Renal pelvis (tissue), 12 donors: ENCODE results near the gene ASIC2. TPM values are rescaled to one million over a fixed set of nuclear protein-coding genes. Genes with fewer than 3 reads are reported as not detected.

ENCODE experiments used
- DNase-seq: peaks from one replicate; pipeline ENCODE4 v3.0.0-alpha.2; 2013
- long read RNA-seq, 16 experiments: transcript quantifications; one replicate each; lab custom pipeline, GENCODE V29; 2026
- polyA plus RNA-seq, 3 donors: library from polyadenylated mRNA; unstranded; fragments of 120-200 nt; gene quantifications; one replicate each; pipeline ENCODE4 v1.2.1, GENCODE V29; 2013; ENCODE audit not compliant: insufficient read length in 3 of 3

The ASIC2 gene
- 1 to 10 TPM; 2.3 to 4.1 (median 3.2) TPM for polyA plus RNA-seq
- long read RNA-seq, donor 1, partial matches to known transcripts = 0 of 2 reads
- long read RNA-seq, donor 1, other reads (novel, unspliced or antisense) = 0 of 2 reads
- long read RNA-seq, donor 2, partial matches to known transcripts = 0 of 1 reads
- long read RNA-seq, donor 2, other reads (novel, unspliced or antisense) = 0 of 1 reads
- long read RNA-seq, donor 3, partial matches to known transcripts = 0 of 1 reads
- long read RNA-seq, donor 3, other reads (novel, unspliced or antisense) = 0 of 1 reads
- long read RNA-seq, donor 4 = 0 reads
- long read RNA-seq, donor 5 = 0 reads
- long read RNA-seq, donor 6, partial matches to known transcripts = 0 of 1 reads
- long read RNA-seq, donor 6, other reads (novel, unspliced or antisense) = 0 of 1 reads
- long read RNA-seq, donor 7 = 0 reads
- long read RNA-seq, donor 8 = 0 reads
- long read RNA-seq, donor 9 = 0 reads
- long read RNA-seq, donor 10, partial matches to known transcripts = 0 of 1 reads
- long read RNA-seq, donor 10, other reads (novel, unspliced or antisense) = 0 of 1 reads
- long read RNA-seq, donor 11, partial matches to known transcripts = 0 of 1 reads
- long read RNA-seq, donor 11, other reads (novel, unspliced or antisense) = 0 of 1 reads
- long read RNA-seq, donor 12, partial matches to known transcripts = 0 of 1 reads
- long read RNA-seq, donor 12, other reads (novel, unspliced or antisense) = 0 of 1 reads
- long read RNA-seq, donor 13, partial matches to known transcripts = 0 of 1 reads
- long read RNA-seq, donor 13, other reads (novel, unspliced or antisense) = 0 of 1 reads
- long read RNA-seq, donor 14 = 0 reads
- long read RNA-seq, donor 15 = 0 reads
- long read RNA-seq, donor 16 = 0 reads

DNA sequence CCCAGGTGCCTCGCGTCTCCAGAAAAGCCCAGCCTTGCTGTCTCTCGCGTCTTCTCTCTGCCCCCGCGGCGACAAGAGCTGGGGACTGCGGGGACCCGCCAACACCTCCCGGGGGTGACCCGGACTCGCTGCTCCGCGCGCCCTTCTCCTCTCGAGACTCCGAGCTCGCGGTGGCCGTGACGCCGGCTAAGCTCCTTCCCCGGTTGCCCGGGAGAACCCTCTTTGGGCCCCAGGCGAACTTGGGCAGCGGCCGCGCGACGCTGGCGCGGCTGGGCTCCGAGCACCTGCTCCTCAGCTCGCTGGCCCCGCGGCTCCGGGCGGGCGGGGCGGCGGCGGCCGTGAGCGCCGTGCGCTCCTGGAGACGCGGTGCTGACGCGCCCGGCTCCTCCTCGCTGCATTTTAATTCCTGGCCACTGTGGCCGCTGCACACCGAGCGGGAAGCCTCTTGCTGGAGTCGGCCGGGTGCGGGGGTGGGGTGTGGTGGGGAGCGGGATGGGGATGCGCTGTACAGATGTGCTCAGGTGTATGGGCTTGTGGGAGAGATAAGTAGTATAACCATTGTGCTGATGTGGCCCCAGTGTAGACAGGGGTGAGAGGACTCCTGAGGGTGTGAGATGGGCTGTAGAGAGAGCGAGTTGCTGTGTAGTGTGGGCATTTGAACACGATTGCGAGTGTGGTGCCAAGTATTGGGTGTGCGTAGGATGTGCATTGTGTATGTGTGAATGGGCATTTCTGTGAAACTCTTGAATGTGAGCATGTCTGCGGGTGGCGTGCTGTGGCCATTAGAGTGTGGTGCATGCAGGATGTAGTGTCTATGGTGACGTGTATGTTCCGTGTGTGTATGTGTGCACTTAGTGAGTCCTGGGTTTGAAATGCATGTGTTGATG lies at the start of gene ASIC2:
TSS of gene ASIC2 (minus strand) at position 315 of the 887 bp plus-strand sequence.
- peak; percentile 51 for DNase-seq

DNA sequence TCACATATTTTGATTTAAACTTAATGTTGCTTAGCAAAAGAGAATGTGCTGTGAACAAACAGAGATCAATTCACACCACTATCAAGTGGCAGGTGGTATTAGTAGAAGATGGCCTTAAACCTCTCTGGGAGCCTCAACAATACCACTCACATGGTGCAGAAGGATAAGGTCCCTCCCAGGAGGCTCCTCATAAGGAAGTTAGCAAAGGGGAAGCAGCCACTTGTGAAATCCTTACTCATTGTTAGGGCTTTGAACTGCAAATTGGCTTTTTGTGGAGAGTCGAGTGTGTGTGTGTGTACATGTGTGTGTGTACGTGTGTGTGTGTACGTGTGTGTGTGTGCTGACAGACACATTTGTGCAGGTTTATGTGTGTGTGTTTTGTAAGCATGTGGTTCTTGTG lies 48.9 kb upstream of the ASIC2 start:
- DNase-seq = no peak

DNA sequence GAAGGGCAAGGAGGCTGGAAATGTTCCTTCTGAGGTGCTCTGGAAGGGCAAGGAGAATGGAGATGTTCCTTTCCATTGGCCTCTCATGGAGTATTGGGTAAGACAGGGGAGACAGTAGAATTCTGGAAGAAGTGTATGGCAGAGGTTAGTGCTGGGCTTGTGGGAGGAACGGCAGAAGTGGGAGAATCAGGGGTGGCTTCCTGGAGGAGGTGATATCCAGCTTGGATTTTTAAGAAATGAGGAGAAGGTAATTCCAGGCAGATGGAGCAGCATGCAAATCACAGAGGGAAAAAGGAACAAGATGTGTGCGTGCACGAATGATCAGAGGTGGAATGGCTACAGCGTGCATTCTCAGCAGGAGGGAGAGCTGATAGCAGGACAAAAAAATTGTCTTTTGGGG lies 45.1 kb upstream of the ASIC2 start:
- DNase-seq = no peak

DNA sequence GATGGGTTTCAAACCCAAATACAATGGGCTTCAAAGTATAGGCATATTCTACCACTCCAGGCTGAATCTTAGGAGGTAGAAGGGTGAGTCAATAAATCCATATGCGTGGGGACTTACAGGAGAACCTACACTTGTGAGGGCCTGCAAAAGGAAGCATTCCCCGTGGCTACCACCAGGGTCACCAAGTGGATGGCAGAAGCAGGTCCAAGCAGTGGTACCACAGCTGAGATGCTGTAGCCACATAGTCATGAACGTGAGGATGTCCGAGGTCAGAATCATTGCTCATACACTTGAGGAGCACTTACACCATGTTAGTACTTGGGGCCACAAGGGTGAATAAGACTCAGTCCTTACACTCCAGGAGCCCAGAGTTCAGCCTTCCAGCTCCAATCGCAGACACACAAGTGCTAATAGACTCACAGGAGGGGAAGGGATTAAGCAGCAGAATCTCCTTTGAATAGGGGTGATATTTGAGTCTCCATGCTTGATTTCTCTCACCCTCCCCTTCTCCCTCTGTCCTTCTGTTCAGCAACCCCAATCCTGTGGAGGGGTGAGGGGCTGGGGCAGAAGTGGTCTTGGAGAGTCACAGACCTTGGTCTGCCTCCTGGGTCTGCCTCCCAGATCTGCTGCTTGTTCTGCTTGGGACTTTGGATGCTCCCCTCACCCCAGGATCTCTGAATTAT lies 42.5 kb upstream of the ASIC2 start:
- no peak for DNase-seq

DNA sequence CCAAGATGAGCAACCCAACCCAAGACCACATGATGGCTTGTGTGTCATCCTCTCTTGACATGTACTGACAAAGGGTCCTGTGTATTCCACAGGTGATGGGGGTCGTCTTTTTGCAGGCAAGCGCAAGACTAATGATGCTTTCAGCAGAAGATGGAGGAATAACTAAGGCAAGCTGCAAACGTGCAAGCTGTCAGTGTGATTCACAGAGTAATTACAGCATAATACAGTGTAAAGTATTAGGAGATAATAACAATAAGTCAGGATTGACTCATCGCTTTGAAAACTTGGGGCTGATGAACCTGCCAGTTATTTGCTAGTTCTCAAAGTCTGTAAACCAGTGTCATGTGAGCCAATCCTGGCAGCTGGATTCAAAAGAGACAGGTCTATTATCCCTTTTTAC lies 41.6 kb upstream of the ASIC2 start:
- no peak for DNase-seq

DNA sequence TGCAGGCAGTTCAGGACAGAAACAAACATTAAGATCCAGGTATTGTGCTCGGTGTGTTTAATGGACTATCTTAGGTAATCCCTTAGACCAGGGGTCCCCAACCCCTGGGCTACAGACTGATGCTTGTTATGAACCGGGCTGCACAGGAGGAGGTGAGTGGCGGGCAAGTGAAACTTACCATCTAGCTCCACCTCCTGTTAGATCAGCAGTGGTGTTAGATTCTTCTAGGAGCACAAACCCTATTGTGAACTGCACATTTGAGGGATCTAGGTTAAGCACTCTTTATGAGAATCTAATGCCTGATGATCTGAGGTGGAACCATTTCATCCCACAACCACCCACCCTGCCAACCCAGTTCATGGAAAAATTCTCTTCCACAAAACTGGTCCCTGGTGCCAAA lies 37.8 kb upstream of the ASIC2 start:
- no peak for DNase-seq

DNA sequence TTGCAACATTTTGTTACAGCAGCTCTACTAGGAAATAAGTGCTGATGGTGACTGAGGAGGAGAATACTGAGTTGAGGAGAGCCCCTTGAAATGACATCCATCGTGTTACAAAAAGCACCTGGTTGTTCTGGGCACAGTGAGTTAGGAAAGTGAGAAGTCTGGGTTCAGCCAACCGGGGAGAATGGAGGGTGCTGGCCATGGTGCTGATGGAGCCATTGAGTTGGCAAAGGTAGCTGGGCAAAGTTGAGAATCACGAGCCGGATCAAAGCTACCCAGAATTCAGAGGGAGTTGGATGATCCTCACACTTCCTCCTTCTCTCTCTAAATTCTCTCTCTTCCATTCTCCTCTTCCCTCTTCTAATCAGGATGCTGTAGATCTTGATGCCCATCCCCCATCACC lies 35.0 kb upstream of the ASIC2 start:
- peak; percentile 52 for DNase-seq

DNA sequence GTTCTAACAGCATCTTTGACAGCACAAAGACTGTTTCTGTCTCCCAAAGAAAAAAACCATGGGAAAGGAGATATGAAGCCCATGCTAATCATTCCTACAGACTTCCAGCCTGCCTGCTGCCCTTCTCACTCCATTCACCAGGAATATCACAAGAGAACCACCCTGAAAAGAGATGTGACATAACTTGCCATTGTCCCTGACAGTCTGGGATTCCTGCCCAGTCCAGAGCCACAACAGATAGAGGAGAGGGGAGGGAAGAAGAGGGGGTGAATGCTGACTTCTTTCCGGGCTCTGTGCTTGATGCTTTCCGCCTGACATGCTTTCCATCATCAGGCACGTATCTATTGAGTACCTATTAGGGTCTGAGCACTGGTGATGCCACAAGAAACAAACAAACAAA lies 31.6 kb upstream of the ASIC2 start:
- no peak for DNase-seq

DNA sequence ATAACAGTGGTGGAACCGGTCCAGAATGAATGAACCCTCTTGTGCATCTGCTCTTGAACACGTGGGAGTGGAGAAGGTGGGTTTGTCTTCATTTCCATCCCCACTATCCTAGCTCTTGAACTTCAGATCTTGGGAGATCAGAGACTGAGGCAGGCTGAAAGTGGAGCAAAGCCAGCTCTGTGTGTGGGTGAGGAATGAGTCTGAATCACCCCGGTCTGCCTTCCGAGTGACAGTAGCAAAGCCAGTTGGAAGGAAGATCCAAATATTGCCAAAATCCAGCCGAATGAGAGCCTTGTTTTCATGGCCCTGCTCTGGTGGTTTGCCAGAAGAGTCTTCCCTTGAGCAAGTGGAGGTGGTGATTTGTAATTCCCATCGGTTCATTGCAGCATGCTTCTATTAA lies 29.0 kb upstream of the ASIC2 start:
- DNase-seq = no peak

DNA sequence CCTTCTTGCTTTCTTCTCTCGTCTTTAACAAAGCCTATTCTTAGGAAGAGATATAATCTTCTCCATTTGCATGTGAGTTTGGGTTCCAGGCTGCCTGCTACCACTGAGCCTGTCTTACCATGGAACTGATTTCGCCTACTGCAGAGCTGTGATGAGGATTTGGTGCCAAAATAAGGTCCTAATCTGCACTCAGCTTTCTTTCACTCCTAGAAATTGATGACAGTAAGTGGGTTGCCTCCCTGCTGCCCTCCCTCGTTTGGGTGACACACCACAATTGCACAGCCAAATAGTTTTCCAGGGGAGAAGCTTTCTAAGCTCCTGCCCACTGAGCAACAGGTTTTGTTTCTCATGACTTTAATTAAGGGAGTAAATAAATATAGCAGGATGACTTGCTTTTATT lies 25.1 kb upstream of the ASIC2 start:
- no peak for DNase-seq

DNA sequence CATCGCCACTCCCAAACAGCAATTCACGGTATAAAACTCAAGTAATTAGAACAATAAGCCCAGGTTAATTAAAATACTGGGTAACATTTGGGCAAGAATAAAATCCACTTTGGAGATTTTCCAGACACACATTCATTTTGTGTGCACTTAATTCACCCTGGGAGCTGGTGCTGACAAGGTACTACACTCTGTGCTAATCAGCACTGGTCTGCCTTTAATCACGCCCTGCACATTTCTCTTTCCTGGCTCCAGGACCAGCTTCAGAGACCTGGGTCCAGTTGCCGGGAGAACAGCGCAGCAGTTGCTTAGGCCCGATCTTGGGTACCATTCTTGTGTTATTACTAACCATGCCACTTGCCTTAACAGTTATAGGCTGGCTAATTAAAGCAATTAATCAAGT lies 23.7 kb upstream of the ASIC2 start:
- DNase-seq = no peak

DNA sequence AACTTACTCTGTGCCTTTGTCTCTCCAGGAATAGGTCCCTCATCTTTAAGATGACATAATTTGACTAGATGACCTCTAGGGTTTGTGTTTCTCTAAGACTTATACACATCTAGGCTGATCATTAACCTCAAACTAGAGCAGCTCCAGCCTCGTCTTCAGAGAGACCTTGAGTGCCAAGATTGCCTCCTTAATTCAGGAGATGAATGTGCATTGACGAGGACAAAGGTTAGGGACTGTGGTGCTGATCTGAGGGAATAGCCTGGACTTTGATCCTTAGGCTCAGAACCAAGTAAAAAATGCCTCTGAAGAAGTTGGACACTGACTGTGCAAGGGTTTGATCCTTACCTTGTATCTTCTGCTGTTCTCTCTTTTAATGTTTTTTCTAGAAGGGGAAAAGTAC lies 17.2 kb upstream of the ASIC2 start:
- DNase-seq = no peak

DNA sequence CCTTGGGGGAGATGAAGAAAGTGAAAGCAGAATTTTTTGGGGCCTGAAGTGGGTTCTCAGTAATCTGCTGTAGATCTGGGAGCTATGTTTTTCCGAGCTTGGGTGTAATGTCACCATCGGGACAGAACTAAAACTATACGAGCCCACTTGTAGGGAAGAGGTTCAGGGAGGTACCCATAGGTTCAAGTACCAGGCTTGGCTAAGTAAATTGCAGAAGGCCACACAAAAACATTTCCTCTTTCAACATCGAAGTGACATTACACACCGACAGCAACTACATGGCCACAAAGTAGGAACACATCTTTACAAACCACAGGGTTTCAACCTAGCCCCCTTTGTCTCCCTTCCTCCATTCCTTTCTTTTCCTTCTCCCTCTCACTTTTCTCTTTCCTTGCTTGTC lies 10.2 kb upstream of the ASIC2 start:
- DNase-seq = no peak

DNA sequence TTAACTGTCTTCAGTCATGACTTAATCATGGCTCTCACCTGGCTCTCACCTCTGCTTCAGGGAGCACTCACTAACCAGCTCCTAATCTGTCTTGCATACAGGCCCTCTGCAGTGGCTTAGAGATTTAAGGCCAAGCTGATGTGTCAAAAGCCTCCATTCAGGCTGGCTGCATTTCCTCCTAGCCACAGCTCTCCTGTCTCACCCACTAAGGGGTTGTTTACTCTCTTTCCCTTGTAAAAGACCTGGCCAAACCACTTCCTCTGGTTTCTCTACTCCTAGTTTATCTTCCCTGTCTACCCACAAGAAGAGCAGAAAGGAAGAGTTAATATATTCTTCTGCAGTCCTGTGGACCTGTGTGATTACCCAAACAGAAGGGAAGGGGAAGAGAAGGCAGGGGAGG lies 9.3 kb upstream of the ASIC2 start:
- DNase-seq = no peak

DNA sequence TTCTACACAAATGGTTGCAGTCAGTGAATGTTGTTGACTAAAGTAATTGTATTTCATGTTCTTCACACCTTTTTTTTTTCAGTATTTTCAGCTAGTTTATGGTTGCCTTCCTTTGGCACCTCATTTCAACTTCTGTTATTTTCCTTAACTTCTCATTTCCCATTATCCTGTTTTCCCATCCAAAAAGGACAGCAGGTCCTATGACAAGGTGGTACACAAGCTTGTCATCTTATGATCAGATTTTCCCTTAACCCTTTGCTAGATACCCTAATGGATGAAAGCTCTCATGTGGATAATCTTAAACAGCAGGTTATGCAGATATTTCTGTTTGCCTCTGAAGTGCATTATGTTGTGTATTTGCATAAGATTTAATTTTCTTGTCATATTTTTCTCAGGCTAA lies 7.1 kb upstream of the ASIC2 start:
- no peak for DNase-seq

DNA sequence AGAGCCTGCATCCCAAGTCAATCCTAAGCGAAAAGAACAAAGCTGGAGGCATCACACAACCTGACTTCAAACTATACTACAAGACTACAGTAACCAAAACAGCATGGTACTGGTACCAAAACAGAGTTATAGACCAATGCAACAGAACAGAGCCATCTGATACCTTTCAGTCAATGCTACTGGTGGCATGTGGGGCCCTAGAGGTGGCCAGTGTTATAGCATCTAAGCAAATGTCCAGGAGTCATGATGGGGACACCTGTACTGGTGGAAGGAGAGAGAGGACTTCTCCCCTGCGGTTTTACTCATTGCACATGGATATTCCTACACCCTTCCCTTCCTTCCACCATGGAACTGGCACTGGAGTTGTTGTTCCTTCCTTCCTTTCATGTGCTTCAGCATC lies 6.0 kb upstream of the ASIC2 start:
- no peak for DNase-seq

DNA sequence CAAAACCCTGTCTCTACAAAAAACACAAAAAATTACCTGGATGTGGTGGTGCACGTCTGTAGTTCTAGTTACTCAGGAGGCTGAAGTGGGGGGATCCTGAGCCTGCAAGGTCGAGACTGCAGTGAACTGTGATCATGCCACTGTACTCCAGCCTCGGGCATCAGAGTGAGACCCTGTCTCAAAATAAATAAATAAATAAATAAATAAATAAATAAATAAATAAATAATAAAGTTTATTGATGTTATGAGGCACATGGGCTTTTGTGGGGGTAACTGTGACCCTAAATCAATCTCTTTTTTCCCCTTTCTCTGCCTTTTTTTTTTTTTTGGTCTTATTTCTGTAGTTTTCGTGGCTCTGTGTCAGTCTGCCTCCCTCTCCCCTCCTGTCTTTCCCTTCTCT lies 4.5 kb upstream of the ASIC2 start:
- no peak for DNase-seq

DNA sequence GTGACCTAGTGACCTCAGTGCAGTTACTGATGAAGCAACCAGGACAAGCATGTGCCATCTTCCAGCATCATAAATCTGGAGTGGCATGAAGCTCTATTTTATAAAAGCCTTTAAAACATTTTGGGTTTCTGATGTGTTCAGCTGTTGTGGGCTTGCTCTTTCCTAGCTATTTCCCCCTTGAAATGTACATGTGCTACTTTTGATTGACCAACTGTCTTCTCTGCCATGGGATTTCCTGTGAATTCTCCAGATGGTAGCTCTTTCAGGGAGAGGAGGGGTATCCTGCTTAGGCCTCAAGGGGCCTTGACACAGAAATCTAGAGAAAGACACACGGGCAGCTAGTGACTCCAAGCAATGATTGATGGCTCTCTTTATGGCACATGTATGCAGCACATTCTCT lies 1.9 kb upstream of the ASIC2 start:
- no peak for DNase-seq

DNA sequence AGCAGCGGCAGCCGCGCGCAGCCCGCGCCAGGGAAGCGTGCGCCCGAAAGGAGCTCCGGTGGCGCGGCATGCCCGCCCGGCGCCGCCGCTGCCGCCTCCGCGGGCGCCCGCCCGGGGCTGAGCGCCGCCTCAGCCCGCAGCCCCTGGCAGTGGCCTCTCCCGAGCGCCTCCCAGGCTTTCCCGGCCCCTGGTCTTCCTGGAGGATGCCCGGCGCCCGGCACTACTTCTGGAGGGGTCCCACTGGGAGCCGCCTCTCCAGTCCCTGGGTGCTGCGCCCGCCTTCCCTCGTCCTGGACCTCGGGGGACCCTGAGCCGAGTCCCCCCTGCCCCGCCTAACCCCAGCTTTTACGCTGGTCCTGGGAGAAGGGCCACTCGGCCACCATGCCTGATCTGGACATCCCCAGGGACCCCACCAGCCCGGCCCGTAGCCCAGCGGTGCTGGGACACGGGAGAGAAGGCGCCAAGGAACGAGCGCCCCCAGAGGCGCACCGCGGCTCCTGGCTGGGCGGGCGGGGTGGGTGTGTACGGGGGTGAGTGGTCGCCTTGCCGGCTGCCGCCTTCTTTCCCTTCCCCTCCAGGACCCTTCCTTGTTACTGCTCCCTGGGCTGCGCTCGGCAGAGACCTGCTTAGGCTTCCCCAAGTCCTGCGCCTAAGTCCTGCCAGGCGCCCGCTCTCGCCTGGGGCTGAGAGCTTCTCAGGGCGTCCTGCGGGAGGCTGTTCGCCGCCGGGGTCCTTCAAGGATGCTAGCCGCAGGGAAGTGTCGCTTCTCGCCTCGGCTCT lies 704 bp downstream of the ASIC2 start:
- no peak for DNase-seq

DNA sequence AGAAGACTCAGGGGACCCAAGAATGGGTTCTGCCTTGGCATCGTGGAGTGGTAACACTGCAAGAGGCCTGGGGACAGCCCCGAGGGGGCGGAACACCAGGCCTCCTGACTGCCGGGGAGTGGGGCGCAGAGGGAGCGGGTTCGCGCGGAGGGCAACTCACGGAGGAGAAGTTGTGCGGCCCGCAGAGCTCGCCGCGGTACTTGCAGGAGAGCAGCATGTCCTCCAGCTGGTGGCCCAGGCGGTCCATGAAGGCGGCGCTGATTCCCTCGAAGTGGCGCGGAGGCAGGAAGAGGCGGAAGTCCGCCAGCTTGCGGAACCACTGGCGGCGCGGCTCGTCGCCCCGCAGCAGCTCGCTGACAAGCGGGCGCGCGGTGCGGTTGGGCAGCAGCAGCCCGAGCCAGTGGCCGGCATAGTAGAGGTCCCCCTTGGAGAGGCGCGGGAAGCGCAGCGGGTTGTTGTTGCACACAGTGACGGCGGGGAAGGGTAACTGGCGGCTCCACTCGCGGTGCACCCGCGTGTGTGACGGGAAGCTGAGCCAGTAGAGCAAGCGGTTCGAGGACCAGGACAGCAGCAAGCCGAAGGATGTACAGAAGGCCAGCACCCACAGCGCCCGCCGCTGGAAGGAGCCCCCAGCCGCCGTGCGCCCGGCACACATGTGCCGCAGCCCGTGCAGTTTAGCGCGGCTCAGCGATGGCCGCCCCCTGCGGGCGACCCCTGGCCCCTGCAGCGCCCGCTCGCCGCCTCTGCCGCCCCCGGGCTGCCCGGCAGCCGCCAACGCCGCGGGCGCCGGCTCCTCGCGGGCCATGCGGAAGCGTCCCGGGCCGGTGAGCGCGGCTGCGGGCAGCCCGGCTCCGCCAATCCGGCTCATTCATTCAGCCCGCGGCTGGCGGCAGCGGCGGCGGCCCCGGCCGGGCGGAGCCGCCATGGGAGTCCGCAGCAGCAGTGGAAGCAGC lies 1.6 kb downstream of the ASIC2 start:
- no peak for DNase-seq
